H9 (cell line): ENCODE results near the gene GGACT. TPM values are rescaled to one million over a fixed set of nuclear protein-coding genes. Genes with fewer than 3 reads are reported as not detected.

Experiments used
- DNase-seq: peaks from one replicate; pipeline ENCODE4 v3.0.0-alpha.2; 2017
- H2AFZ ChIP-seq: one replicate; pipeline ENCODE4 v1.6.1; 2013; ENCODE audit warnings: mild to moderate bottlenecking, low read length, control low read depth, moderate library complexity
- H2AK5ac ChIP-seq: 2 replicates; pipeline ENCODE4 v1.6.1; 2013; ENCODE audit warnings: low read length, control low read depth, mixed read lengths; ENCODE audit not compliant: insufficient read length
- H2BK120ac ChIP-seq: one replicate; pipeline ENCODE4 v1.6.1; 2013; ENCODE audit warnings: low read depth, mild to moderate bottlenecking, low read length, control low read depth, inconsistent platforms; ENCODE audit not compliant: poor library complexity, severe bottlenecking
- H2BK12ac ChIP-seq: 2 replicates; pipeline ENCODE4 v1.6.1; 2013; ENCODE audit warnings: low read length, control low read depth, mixed read lengths, low read depth; ENCODE audit not compliant: insufficient read length
- H2BK15ac ChIP-seq: 2 replicates; pipeline ENCODE4 v1.6.1; 2013; ENCODE audit warnings: low read depth, low read length, control low read depth
- H2BK20ac ChIP-seq: one replicate; pipeline ENCODE4 v1.6.1; 2013; ENCODE audit warnings: low read depth, mild to moderate bottlenecking, low read length, control low read depth, inconsistent platforms; ENCODE audit not compliant: poor library complexity, severe bottlenecking
- H2BK5ac ChIP-seq: 2 replicates; pipeline ENCODE4 v1.6.1; 2013; ENCODE audit warnings: low read length, control low read depth, mixed read lengths; ENCODE audit not compliant: insufficient read length
- H3K14ac ChIP-seq: 2 replicates; pipeline ENCODE4 v1.6.1; 2013; ENCODE audit warnings: low read length, control low read depth; ENCODE audit not compliant: insufficient read depth
- H3K18ac ChIP-seq: 2 replicates; pipeline ENCODE4 v1.6.1; 2013; ENCODE audit warnings: low read depth, mild to moderate bottlenecking, mixed read lengths, low read length, control low read depth; ENCODE audit not compliant: insufficient read length
- H3K23ac ChIP-seq: 2 replicates; pipeline ENCODE4 v1.6.1; 2013; ENCODE audit warnings: low read length, control low read depth, mixed read lengths, low read depth; ENCODE audit not compliant: insufficient read length
- H3K23me2 ChIP-seq: 2 replicates; pipeline ENCODE4 v1.6.1; 2013; ENCODE audit warnings: low read depth, mild to moderate bottlenecking, mixed read lengths, low read length, control low read depth; ENCODE audit not compliant: insufficient read length, poor library complexity, severe bottlenecking
- H3K27ac ChIP-seq: 2 replicates; pipeline ENCODE4 v1.5.1; 2013; ENCODE audit warnings: low read length, control low read depth, mixed read lengths, low read depth; ENCODE audit not compliant: insufficient read length
- H3K27me3 ChIP-seq: 2 replicates; pipeline ENCODE4 v1.6.1; 2013; ENCODE audit warnings: low read length, control low read depth, inconsistent platforms; ENCODE audit not compliant: insufficient read depth
- H3K4ac ChIP-seq: 2 replicates; pipeline ENCODE4 v1.6.1; 2013; ENCODE audit warnings: low read depth, mild to moderate bottlenecking, control low read depth, inconsistent platforms, low read length, moderate library complexity
- H3K4me1 ChIP-seq: 2 replicates; pipeline ENCODE4 v1.6.1; 2013; ENCODE audit warnings: low read length, control low read depth, inconsistent platforms; ENCODE audit not compliant: insufficient read depth
- H3K4me2 ChIP-seq: 2 replicates; pipeline ENCODE4 v1.6.1; 2013; ENCODE audit warnings: low read length, control low read depth, mixed read lengths; ENCODE audit not compliant: insufficient read length, insufficient read depth
- H3K56ac ChIP-seq: 2 replicates; pipeline ENCODE4 v1.6.1; 2013; ENCODE audit warnings: low read depth, mild to moderate bottlenecking, mixed read lengths, low read length, control low read depth; ENCODE audit not compliant: insufficient read length
- H3K79me1 ChIP-seq: 2 replicates; pipeline ENCODE4 v1.6.1; 2013; ENCODE audit warnings: low read depth, mild to moderate bottlenecking, moderate library complexity, low read length, control low read depth, inconsistent platforms; ENCODE audit not compliant: insufficient read depth, poor library complexity, severe bottlenecking
- H3K79me2 ChIP-seq: 2 replicates; pipeline ENCODE4 v1.6.1; 2013; ENCODE audit warnings: low read length, control low read depth, inconsistent platforms; ENCODE audit not compliant: insufficient read depth
- H3K9ac ChIP-seq: 2 replicates; pipeline ENCODE4 v1.6.1; 2013; ENCODE audit warnings: low read length, control low read depth, mixed read lengths; ENCODE audit not compliant: insufficient read length; ENCODE audit errors: extremely low read depth
- H3K9me3 ChIP-seq: one replicate; pipeline ENCODE4 v1.6.1; 2013; ENCODE audit warnings: low read depth, low read length, inconsistent platforms; ENCODE audit not compliant: control insufficient read depth
- H3T11ph ChIP-seq: one replicate; pipeline ENCODE4 v1.6.1; 2013; ENCODE audit warnings: mild to moderate bottlenecking, low read length, control low read depth, inconsistent platforms
- H4K20me1 ChIP-seq: one replicate; pipeline ENCODE4 v1.6.1; 2013; ENCODE audit not compliant: control insufficient read depth, insufficient read length, insufficient read depth
- H4K5ac ChIP-seq: 2 replicates; pipeline ENCODE4 v1.6.1; 2013; ENCODE audit warnings: low read depth, mild to moderate bottlenecking, mixed read lengths, low read length, control low read depth; ENCODE audit not compliant: insufficient read length
- H4K8ac ChIP-seq: replicated peaks from 2 replicates; pipeline ENCODE4 v1.6.1; 2013; ENCODE audit warnings: low read length, control low read depth, mixed read lengths, low read depth; ENCODE audit not compliant: insufficient read length
- H4K91ac ChIP-seq: 2 replicates; pipeline ENCODE4 v1.6.1; 2013; ENCODE audit warnings: low read depth, mild to moderate bottlenecking, moderate library complexity, mixed read lengths, low read length, control low read depth; ENCODE audit not compliant: insufficient read length
- H3K27ac Mint-ChIP-seq, 3 experiments: 2 replicates in 2 of 3; 3 replicates in 1 of 3; pipeline ENCODE4 v1.8.0; 2020 to 2021; ENCODE audit warnings: mixed read lengths in 3 of 3, mild to moderate bottlenecking in 1 of 3, moderate library complexity in 1 of 3
- H3K27me3 Mint-ChIP-seq: 2 replicates; pipeline ENCODE4 v1.8.0; 2021; ENCODE audit warnings: low read depth, mild to moderate bottlenecking, moderate library complexity, mixed read lengths
- H3K36me3 Mint-ChIP-seq, 3 experiments: 2 replicates in 2 of 3; 3 replicates in 1 of 3; pipeline ENCODE4 v1.8.0; 2020 to 2021; ENCODE audit warnings: low read depth in 3 of 3, mixed read lengths in 3 of 3; ENCODE audit not compliant: insufficient read depth in 1 of 3
- H3K4me1 Mint-ChIP-seq, 2 experiments: 2 replicates each; pipeline ENCODE4 v1.8.0; 2020; ENCODE audit warnings: mixed read lengths in 2 of 2
- H3K4me3 Mint-ChIP-seq, 2 experiments: 2 replicates in 1 of 2; 3 replicates in 1 of 2; pipeline ENCODE4 v1.8.0; 2020 to 2021; ENCODE audit warnings: mild to moderate bottlenecking in 2 of 2, mixed read lengths in 2 of 2, moderate library complexity in 1 of 2
- H3K9me3 Mint-ChIP-seq, 2 experiments: 2 replicates in 1 of 2; 3 replicates in 1 of 2; pipeline ENCODE4 v1.8.0; 2020; ENCODE audit warnings: mild to moderate bottlenecking in 2 of 2, mixed read lengths in 2 of 2, moderate library complexity in 1 of 2
- CTCF ChIP-seq: fragments of 200-600 bp; sonication (generic); conservative IDR thresholded peaks from 3 replicates; pipeline ENCODE4 v1.8.0; 2021; ENCODE audit warnings: antibody characterized with exemption, mild to moderate bottlenecking
- WGBS: extraction: QIAGEN DNeasy Blood & Tissue Kit; methylation state at CpG from one replicate; pipeline ENCODE4 v1.1.7; 2013; ENCODE audit warnings: missing lambda C conversion rate, low lambda C conversion rate, mixed read lengths; ENCODE audit not compliant: insufficient read length; ENCODE audit errors: extremely low coverage; 5-methylcytosine and 5-hydroxymethylcytosine counted together
- total RNA-seq: library from RNA; stranded (reverse); gene quantifications from 2 replicates; pipeline ENCODE4 v1.2.1, GENCODE V29; 2021

The GGACT gene
- total RNA-seq, 1 experiment from 2014 or later = 1.3 TPM

GRCh38 chr13:100620792-100621191 lies 32.2 kb upstream of the GGACT start:
- Histone ChIP-seq H2BK12ac (no peak overlapping the region), H3K9ac (no peak overlapping the region), H3K4ac (no peak overlapping the region)

More at GRCh38 chr13:100620792-100621191, 32.2 kb upstream of the GGACT start:
- Histone ChIP-seq H3K9me3 (no peaks in the 10 kb centered on the region), H4K91ac (no peak overlapping the region), H3K27me3 (no peaks in the 10 kb centered on the region), H2BK20ac (no peak overlapping the region), H3K23me2 (no peaks in the 10 kb centered on the region), H3K79me2 (no peaks in the 10 kb centered on the region), H4K8ac (no peak overlapping the region), H3T11ph (no peak overlapping the region), H4K20me1 (no peaks in the 10 kb centered on the region), H3K23ac (no peak overlapping the region), H2AFZ (no peak overlapping the region), H2AK5ac (no peak overlapping the region), H3K79me1 (no peaks in the 10 kb centered on the region), H3K56ac (no peak overlapping the region), H3K4me1 (peaks cover 2% of the 10 kb centered on the region; the same call in 1 of the 2 replicates), H2BK15ac (no peak overlapping the region), H2BK120ac (no peak overlapping the region), H3K4me2 (no peak overlapping the region), H3K27ac (no peak overlapping the region), H4K5ac (no peak overlapping the region), H3K18ac (no peak overlapping the region), H3K14ac (no peak overlapping the region), H2BK5ac (no peak overlapping the region)
- Mint-ChIP-seq H3K9me3 (peaks cover 27 to 38% of the 10 kb centered on the region in 2 experiments), H3K36me3 (peaks cover 66 to 81% (median 68%) of the 10 kb centered on the region in 3 experiments), H3K4me1 (peaks cover 11 to 14% of the 10 kb centered on the region in 2 experiments), H3K4me3 (no peak overlapping the region), H3K27me3 (no peaks in the 10 kb centered on the region), H3K27ac (no peak overlapping the region)
- WGBS = no CpG with 5 or more reads among the region's 4 CpGs
- DNase-seq = no peak
- TF ChIP-seq CTCF = no peak
